ENCODE results near the gene DCST2.

GRCh38 chr1:155073377-155074242 lies 40.0 kb upstream of the DCST2 start:
- no peak for TF ChIP-seq TAF1 (IDR thresholded peaks at IDR 0.05; ENCODE audit: borderline replicate concordance, insufficient read depth, low read length)
- no peak for TF ChIP-seq SIN3A (IDR thresholded peaks at IDR 0.05; ENCODE audit: borderline replicate concordance, insufficient read depth, low read length)
- no peak for TF ChIP-seq POLR2AphosphoS5 (IDR thresholded peaks at IDR 0.05; ENCODE audit: low read depth, low read length)

Measured in PFSK-1 (cell line).